Skeletal muscle satellite cell (primary cell): ENCODE data around the gene MTMR3.
"Not testable (repeated sequence)": the region's sequence is repeated elsewhere in the genome, so short reads cannot be mapped to it uniquely, and the experiment has no call there.

ENCODE experiments used
- H3K27me3 ChIP-seq: 2 replicates; pipeline ENCODE4 v1.7.0; 2013; ENCODE audit warnings: low read length; ENCODE audit not compliant: control insufficient read depth, insufficient read depth
- H3K36me3 ChIP-seq: 2 replicates; pipeline ENCODE4 v1.7.0; 2013; ENCODE audit warnings: mild to moderate bottlenecking, control low read depth, low read length; ENCODE audit not compliant: insufficient read depth
- H3K4me1 ChIP-seq: 2 replicates; pipeline ENCODE4 v1.7.0; 2013; ENCODE audit warnings: low read length; ENCODE audit not compliant: control insufficient read depth, insufficient read depth
- H3K4me2 ChIP-seq: 2 replicates; pipeline ENCODE4 v1.7.0; 2013; ENCODE audit warnings: mild to moderate bottlenecking, low read length
- H3K4me3 ChIP-seq: 2 replicates; pipeline ENCODE4 v1.7.0; 2013; ENCODE audit warnings: low read length
- H3K9ac ChIP-seq: 2 replicates; pipeline ENCODE4 v1.7.0; 2013; ENCODE audit warnings: mild to moderate bottlenecking, low read depth, low read length, moderate library complexity
- H3K9me3 ChIP-seq: replicated peaks from 2 replicates; pipeline ENCODE4 v1.7.0; 2013; ENCODE audit warnings: mild to moderate bottlenecking, control low read depth, low read length

MTMR3 gene

DNA sequence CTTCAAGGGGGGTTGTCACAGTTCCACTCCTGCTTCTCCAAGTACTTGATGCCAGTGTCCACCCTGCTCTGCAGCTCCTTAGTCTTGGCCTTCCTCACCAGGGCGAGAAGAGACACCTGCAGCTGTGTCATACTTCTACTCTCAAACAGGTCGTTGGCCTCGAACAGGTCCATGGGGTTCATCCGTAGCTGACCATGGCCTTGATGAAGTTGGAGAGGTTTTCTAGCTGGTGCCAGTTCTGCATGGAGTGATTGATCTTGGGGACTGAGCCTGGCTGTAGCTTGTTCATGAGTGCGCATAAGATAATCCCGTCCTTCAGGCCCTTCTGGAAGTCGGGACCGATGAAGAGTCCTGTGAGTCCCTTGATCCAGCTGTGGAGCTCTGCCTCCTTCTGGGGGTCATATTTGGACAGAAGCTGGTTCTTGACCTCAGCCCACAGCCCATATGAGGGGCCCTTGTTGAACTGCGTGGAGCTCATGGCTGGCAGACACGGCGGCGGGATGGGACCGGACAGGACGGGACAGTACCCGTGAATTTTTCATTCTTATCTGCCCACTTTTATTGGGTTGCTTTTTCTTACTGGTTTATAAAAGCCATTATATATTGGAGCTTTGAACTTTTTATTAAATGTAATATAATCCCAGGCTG, 163.9 kb downstream of the MTMR3 start:
- no peaks in the 10 kb centered on the region for H3K36me3 ChIP-seq
- H3K9ac ChIP-seq, result no peak overlapping the region
- no peaks in the 10 kb centered on the region for H3K27me3 ChIP-seq
- peaks cover 17% of the 10 kb centered on the region for H3K4me1 ChIP-seq
- no peak overlapping the region for H3K4me2 ChIP-seq
- no peak overlapping the region for H3K4me3 ChIP-seq
- H3K9me3 ChIP-seq, result no peaks in the 10 kb centered on the region

DNA sequence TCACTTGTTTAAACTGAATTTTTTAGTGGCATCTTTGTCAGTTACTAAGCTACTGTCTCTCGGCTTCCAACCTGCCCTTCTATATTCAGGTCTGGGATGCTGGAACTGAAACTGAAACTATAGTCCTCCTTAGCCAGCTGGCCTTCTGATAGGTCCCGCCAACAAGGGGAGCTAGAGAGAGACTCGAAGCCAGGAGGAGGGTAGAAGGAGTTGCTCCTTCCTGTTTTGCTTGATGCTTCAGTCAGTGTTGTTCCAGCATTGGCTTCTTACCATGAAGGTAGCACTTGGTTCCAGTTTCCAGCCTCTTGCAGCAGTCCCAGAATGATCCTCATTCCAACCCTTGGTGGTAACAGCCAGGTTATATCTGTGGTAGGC, 164.4 kb downstream of the MTMR3 start:
- no peak overlapping the region for H3K4me3 ChIP-seq
- H3K27me3 ChIP-seq, result no peaks in the 10 kb centered on the region
- peaks cover 17% of the 10 kb centered on the region for H3K4me1 ChIP-seq
- no peak overlapping the region for H3K9ac ChIP-seq
- H3K9me3 ChIP-seq, result no peaks in the 10 kb centered on the region
- no peaks in the 10 kb centered on the region for H3K36me3 ChIP-seq
- H3K4me2 ChIP-seq, result no peak overlapping the region

DNA sequence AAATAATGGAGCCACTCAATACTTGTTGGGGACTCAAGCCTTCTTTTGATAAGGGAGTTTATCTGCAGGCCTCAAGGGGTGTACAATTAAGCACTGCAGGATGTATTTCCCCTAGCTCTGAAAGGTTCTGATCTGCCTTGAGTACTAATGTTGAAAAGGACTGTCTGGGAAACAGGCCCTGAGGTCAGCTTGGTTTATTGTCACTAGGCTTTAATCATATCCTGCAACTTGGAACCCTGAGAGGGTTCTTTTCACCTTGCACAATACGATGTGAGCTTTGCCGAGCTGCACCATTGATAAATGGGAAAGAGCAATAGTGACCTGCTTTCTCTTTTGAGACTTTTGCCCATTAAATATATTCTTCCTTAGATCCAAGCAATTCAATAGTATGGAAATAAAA, 165.7 kb downstream of the MTMR3 start:
- Histone ChIP-seq H3K36me3 (no peaks in the 10 kb centered on the region), H3K4me1 (peaks cover 12% of the 10 kb centered on the region), H3K27me3 (no peaks in the 10 kb centered on the region), H3K4me3 (no peak overlapping the region), H3K9me3 (no peaks in the 10 kb centered on the region), H3K4me2 (no peak overlapping the region), H3K9ac (no peak overlapping the region)

DNA sequence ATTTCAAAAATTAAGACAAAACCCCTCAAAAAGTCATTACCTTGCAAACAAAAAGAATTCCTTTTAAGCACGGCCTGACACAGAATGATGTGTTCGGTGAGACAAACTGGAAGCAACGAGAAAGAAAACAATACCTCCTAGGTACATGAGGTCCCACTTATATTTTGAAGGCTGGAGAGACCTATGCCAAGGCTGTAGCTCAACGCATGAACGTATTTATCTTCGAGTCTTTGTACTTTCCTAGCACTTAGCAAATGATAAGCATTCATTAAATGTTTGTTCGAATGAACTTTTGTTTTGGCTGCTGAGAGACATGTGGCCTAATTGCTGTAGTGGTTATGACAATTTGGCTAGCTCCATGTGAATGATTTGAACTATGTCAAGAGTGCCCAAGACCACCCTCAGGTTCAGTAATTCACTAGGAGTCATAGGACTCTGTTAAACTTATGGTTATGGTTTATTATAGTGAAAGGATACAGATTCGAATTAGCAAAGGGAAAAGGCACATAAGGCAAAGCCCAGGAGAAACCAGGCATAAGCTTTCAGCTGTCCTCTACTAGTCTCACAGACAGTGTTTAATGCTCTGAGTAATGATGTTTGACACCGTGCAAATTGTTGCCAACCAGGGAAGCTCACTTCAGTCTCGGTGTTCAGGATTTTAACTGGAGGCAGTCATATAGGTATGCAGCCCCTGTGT, 171.2 kb downstream of the MTMR3 start:
- H3K9me3 ChIP-seq, result no peaks in the 10 kb centered on the region
- H3K27me3 ChIP-seq, result no peaks in the 10 kb centered on the region

DNA sequence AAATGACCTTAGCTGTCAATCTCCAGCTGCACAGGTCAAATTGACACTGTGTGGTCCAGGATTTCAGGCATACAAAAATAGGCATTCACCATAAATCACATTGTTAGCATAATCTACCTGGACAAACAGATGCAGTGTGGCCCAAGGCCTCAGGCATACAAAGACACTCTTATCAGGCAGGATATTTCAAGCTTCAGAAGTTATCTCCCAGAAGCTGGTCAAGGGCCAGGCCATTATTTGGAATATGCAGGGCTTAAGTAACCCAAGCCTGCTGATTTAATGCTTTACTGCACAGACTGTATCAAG, 171.7 kb downstream of the MTMR3 start:
- Histone ChIP-seq H3K9me3 (no peaks in the 10 kb centered on the region), H3K27me3 (no peaks in the 10 kb centered on the region)

More for the DNA sequence above, 171.2 kb downstream of the MTMR3 start:
- Histone ChIP-seq H3K4me2 (no peak overlapping the region), H3K4me3 (no peak overlapping the region), H3K9ac (no peak overlapping the region), H3K4me1 (no peaks in the 10 kb centered on the region), H3K36me3 (no peaks in the 10 kb centered on the region)

GRCh38 chr22:30056015-30056414, 173.0 kb downstream of the MTMR3 start:
- H3K27me3 ChIP-seq, result no peaks in the 10 kb centered on the region
- H3K4me1 ChIP-seq, result no peaks in the 10 kb centered on the region
- no peak overlapping the region for H3K4me2 ChIP-seq
- H3K36me3 ChIP-seq, result no peaks in the 10 kb centered on the region
- no peak overlapping the region for H3K9ac ChIP-seq
- H3K4me3 ChIP-seq, result no peak overlapping the region
- no peaks in the 10 kb centered on the region for H3K9me3 ChIP-seq

More for the DNA sequence above, 171.7 kb downstream of the MTMR3 start:
- Histone ChIP-seq H3K4me3 (no peak overlapping the region), H3K4me1 (no peaks in the 10 kb centered on the region), H3K9ac (no peak overlapping the region), H3K4me2 (no peak overlapping the region), H3K36me3 (no peaks in the 10 kb centered on the region)

DNA sequence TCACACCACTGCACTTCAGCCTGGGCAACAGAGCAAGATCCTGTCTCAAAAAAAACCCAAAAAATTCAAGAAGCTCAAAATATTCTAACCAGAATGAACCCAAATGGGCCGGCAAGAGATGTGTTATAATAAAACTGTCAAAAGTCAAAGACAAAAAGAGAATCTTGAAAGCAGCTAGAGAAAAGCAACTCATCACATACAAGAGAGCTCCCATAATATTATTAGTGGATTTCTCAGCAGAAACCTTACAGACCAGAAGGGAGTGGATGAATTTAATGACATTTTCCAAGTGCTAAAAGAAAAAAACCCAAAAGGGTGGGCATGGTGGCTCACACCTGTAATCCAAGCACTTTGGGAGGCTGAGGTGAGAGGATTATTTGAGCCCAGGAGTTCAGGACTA, 174.4 kb downstream of the MTMR3 start:
- Histone ChIP-seq H3K9ac (no peak overlapping the region), H3K36me3 (no peaks in the 10 kb centered on the region), H3K4me3 (no peak overlapping the region), H3K27me3 (no peaks in the 10 kb centered on the region), H3K4me2 (no peak overlapping the region), H3K9me3 (no peaks in the 10 kb centered on the region), H3K4me1 (no peaks in the 10 kb centered on the region)

GRCh38 chr22:30059346-30060020, 176.5 kb downstream of the MTMR3 start:
- H3K36me3 ChIP-seq, H3K4me1 ChIP-seq, H3K4me3 ChIP-seq, H3K4me2 ChIP-seq, H3K9ac ChIP-seq, H3K9me3 ChIP-seq, H3K27me3 ChIP-seq: not testable (repeated sequence)

GRCh38 chr22:30061094-30061493, 178.1 kb downstream of the MTMR3 start:
- H3K36me3 ChIP-seq, H3K4me1 ChIP-seq, H3K4me3 ChIP-seq, H3K27me3 ChIP-seq, H3K9ac ChIP-seq, H3K9me3 ChIP-seq, H3K4me2 ChIP-seq: not testable (repeated sequence)

DNA sequence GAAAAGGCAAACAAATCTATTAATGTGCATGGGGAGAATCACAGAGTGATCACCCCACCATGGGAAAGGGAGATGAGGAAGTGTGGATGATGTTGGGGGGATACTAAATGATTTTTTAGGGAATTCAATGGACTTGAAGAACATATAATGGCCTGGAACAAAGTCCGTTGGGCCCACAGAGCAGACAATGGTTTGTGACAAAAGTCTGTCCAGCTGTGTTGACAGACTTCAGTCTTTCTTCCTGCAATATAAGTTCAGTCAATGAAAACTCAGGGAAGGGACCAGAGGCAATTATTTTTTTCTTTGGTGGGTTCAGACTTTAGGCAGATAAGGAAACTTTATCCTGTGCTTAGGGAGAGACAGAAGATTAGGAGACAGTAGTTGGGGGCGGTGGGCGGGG, 179.3 kb downstream of the MTMR3 start:
- H3K27me3 ChIP-seq, result peaks cover 2% of the 10 kb centered on the region
- no peak overlapping the region for H3K4me2 ChIP-seq
- H3K36me3 ChIP-seq, result no peaks in the 10 kb centered on the region
- no peaks in the 10 kb centered on the region for H3K9me3 ChIP-seq
- H3K9ac ChIP-seq, result no peak overlapping the region
- no peaks in the 10 kb centered on the region for H3K4me1 ChIP-seq
- H3K4me3 ChIP-seq, result no peak overlapping the region

- Histone ChIP-seq H3K27me3 (peaks cover 2% of the 10 kb centered on the region), H3K36me3 (no peaks in the 10 kb centered on the region), H3K9me3 (no peaks in the 10 kb centered on the region), H3K4me2 (no peak overlapping the region), H3K4me3 (no peak overlapping the region), H3K9ac (no peak overlapping the region), H3K4me1 (no peaks in the 10 kb centered on the region)
Observed at GRCh38 chr22:30062950-30063349, 180.0 kb downstream of the MTMR3 start.

DNA sequence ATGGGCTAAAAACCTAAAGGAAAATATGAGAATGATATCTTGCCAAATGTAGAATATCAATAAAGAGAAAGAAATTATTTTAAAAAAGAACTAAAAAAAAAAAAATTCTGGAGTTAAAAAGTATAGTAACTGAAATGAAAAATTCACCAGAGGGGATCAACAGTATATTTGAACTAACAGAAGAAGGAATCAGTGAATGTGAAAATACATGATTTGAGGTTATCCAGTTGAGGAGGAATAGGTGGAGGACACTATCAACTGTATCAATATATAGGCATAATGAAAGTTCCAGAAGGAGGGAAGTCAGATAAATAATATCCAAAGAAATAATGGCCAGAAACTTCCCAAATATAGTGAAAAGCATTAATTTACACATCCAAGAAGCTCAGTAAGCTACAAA, 181.2 kb downstream of the MTMR3 start:
- Histone ChIP-seq H3K4me1 (no peaks in the 10 kb centered on the region), H3K36me3 (no peaks in the 10 kb centered on the region), H3K4me3 (no peak overlapping the region), H3K27me3 (peaks cover 2% of the 10 kb centered on the region), H3K9ac (no peak overlapping the region), H3K9me3 (no peaks in the 10 kb centered on the region), H3K4me2 (no peak overlapping the region)
